ENCODE results near the gene HTR4. TPM values are rescaled to one million over a fixed set of nuclear protein-coding genes. Genes with fewer than 3 reads are reported as not detected.

HTR4 gene
- total RNA-seq, 2 donors from 2014 or later = not detected

DNA sequence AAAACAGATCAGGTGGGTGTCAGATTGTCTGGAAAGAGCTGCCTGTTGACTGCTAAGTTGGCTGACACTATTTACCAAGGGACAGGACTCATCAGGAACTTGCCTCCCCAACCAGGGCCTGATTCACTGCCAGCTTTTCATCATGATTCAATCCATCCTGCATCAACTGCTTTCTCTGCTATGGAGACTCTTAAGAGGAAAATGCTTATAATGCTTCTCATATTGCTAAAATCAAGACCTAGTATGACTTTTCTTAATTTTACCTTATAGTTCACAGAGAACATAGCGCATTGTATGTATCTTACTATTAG is 21.3 kb downstream of the HTR4 start:
- intact Hi-C loops (cut with DNase I) = no loop called here
- Histone ChIP-seq H3K9me3 (no peaks in the 10 kb centered on the region), H3K4me3 (no peak overlapping the region), H3K27me3 (no peaks in the 10 kb centered on the region), H3K4me1 (no peaks in the 10 kb centered on the region), H3K36me3 (replicated peaks in 1 of 2; ENCODE audit: insufficient read depth in 1 of 2, low read depth in 2 of 2) (no peaks in the 10 kb centered on the region), H3K27ac (no peak overlapping the region)
- ATAC-seq (no peak), DNase-seq (no peak)
- WGBS, 2 donors = 90 to 96% methylated on average over 1 of the region's 1 CpG
- TF ChIP-seq, protein P1, sequence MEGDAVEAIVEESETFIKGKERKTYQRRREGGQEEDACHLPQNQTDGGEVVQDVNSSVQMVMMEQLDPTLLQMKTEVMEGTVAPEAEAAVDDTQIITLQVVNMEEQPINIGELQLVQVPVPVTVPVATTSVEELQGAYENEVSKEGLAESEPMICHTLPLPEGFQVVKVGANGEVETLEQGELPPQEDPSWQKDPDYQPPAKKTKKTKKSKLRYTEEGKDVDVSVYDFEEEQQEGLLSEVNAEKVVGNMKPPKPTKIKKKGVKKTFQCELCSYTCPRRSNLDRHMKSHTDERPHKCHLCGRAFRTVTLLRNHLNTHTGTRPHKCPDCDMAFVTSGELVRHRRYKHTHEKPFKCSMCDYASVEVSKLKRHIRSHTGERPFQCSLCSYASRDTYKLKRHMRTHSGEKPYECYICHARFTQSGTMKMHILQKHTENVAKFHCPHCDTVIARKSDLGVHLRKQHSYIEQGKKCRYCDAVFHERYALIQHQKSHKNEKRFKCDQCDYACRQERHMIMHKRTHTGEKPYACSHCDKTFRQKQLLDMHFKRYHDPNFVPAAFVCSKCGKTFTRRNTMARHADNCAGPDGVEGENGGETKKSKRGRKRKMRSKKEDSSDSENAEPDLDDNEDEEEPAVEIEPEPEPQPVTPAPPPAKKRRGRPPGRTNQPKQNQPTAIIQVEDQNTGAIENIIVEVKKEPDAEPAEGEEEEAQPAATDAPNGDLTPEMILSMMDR (IDR thresholded peaks at IDR 0.05) = no peak
- no peak for TF ChIP-seq POLR2A (IDR thresholded peaks at IDR 0.05)

DNA sequence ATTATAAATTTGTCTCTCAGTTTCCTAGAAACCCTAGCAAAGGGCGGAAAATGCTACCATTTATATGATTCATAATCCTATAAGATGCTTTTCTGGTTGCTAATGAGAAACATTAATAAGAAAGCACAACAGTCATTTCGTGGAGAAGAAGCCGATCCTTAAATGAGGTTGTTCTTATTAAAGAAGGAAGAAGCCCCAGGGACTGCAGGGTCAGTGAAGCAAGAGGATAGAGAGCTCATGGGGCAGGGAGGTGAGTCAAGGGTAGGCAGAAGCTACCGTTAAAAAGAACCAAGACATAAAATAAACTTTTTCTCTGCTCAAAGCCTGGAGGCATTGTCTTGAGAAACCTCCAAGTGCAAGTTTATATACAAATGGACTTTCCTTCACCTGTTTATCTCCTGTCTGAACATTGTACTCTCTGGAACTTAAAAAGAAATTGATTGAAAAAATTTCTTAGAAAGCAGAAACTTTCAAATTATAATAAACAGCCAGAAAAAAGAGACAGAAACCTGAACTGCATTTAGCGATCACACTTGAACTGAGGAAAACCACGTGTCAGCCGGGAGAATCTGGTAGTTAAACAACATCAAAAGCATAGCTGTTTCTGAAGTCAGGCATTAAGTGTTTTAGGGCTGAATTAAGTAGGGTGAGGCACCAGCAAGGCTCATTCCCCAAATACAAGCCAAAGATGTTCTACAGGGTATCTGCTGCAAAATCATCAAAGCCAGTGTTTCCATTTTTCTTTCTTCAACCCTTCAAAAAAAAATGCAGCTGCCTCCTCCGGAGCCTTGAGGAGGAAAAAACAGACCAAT is 21.9 kb downstream of the HTR4 start:
- no peak for DNase-seq
- WGBS, 2 donors = 56 to 62% methylated on average over 8 of the region's 8 CpGs
- no peaks in the 10 kb centered on the region for H3K4me1 ChIP-seq

DNA sequence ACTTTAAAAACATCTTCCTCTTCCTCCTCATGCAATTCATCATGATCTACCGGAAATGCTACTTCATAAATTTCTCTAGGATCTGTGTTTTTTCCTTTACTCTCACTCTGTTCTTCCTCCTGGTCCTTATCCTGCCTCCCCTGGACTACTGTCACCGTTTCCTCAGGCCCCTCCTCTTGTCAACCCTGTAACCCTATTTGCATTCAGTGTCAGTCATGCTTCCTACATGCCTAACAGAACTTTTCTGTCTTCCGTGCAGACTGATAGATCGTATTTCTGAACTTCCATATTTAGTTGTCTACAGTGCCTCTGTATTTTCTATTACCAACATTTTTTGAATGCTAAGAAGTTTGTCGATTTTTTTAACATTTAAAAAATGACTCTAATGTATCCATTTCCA is 27.3 kb downstream of the HTR4 start:
- TF ChIP-seq, protein P1 (IDR thresholded peaks at IDR 0.05) = no peak
- no peak for TF ChIP-seq POLR2A (IDR thresholded peaks at IDR 0.05)
- Histone ChIP-seq H3K9me3 (no peaks in the 10 kb centered on the region), H3K4me3 (no peak overlapping the region), H3K4me1 (no peaks in the 10 kb centered on the region), H3K36me3 (replicated peaks in 1 of 2; ENCODE audit: insufficient read depth in 1 of 2, low read depth in 2 of 2) (no peaks in the 10 kb centered on the region), H3K27me3 (no peaks in the 10 kb centered on the region), H3K27ac (no peak overlapping the region)
- ATAC-seq (no peak), DNase-seq (no peak)
- intact Hi-C loops (cut with DNase I) = no loop called here
- WGBS, 2 donors = 51 to 59% methylated on average over 5 of the region's 5 CpGs

More for the DNA sequence above, 21.9 kb downstream of the HTR4 start:
- intact Hi-C loops (cut with DNase I) = no loop called here
- H3K27me3 ChIP-seq = no peaks in the 10 kb centered on the region
- no peak for ATAC-seq
- H3K27ac ChIP-seq = no peak overlapping the region
- no peaks in the 10 kb centered on the region for H3K9me3 ChIP-seq
- H3K4me3 ChIP-seq = no peak overlapping the region
- H3K36me3 ChIP-seq (replicated peaks in 1 of 2; ENCODE audit: insufficient read depth in 1 of 2, low read depth in 2 of 2) = no peaks in the 10 kb centered on the region
- TF ChIP-seq POLR2A (IDR thresholded peaks at IDR 0.05) = no peak
- TF ChIP-seq, protein P1 (IDR thresholded peaks at IDR 0.05) = no peak

DNA sequence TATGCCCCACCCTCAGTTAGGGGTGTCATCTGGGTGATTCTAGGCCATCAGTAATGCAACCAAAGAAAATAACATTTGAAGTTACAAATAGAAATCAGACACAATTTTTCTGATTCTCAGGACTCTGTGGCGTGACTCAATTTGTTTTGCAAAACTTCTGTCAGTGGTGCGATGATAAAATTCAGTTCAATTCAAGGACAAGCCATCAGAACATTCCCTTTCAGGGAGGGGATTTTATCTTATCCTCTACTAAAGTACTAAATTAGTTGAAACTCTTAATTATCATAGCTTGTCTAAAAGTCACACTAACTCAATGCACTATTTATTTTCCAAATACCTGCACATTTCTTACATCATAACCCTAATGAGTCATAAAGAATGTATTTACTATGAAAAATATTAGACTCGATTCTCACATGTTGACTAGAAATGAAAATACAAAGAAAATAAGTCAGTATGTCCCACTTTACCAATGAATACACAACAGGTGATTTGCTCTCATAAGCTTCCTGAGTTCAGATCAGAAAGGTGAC is 28.2 kb downstream of the HTR4 start:
- intact Hi-C loops (cut with DNase I) = no loop called here
- Histone ChIP-seq H3K4me3 (no peak overlapping the region), H3K27me3 (no peaks in the 10 kb centered on the region), H3K36me3 (replicated peaks in 1 of 2; ENCODE audit: insufficient read depth in 1 of 2, low read depth in 2 of 2) (no peaks in the 10 kb centered on the region), H3K4me1 (no peaks in the 10 kb centered on the region), H3K9me3 (no peaks in the 10 kb centered on the region), H3K27ac (no peak overlapping the region)
- TF ChIP-seq, protein P1 (IDR thresholded peaks at IDR 0.05) = no peak
- no peak for TF ChIP-seq POLR2A (IDR thresholded peaks at IDR 0.05)
- no peak for DNase-seq
- ATAC-seq = no peak
- WGBS, 2 donors = 73 to 82% methylated on average over 3 of the region's 3 CpGs

DNA sequence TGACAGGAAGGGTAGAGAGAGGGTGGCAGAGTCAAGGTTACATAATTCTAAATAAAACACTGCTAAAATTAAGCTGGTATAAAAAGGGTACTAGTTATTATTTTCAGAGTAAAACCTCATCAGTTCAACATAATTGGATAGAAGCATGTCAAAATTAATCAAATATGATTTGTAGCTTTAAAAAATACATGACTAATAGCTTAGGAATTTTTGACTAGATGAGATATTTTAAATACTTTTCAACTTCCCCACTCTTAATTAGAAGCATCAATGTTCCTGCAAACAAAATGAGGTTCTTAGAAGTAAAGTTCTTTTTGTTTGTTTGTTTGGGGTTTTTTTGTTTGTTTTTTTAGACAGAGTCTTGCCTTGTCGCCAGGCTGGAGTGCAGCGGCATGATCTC is 29.1 kb downstream of the HTR4 start:
- H3K27ac ChIP-seq = no peak overlapping the region
- ATAC-seq (no peak), DNase-seq (no peak)
- intact Hi-C loops (cut with DNase I) = no loop called here
- 93 to 94% methylated on average over 2 of the region's 2 CpGs for WGBS, 2 donors
- H3K36me3 ChIP-seq (replicated peaks in 1 of 2; ENCODE audit: insufficient read depth in 1 of 2, low read depth in 2 of 2) = no peaks in the 10 kb centered on the region
- H3K4me3 ChIP-seq = no peak overlapping the region
- TF ChIP-seq, protein P1 (IDR thresholded peaks at IDR 0.05) = no peak
- TF ChIP-seq POLR2A (IDR thresholded peaks at IDR 0.05) = no peak
- H3K9me3 ChIP-seq = no peaks in the 10 kb centered on the region
- no peaks in the 10 kb centered on the region for H3K27me3 ChIP-seq
- H3K4me1 ChIP-seq = no peaks in the 10 kb centered on the region

All from body of pancreas (tissue), 4 donors.